MM.1S (cell line): Measurements from ENCODE around the gene AGTRAP.

ENCODE experiments used
- EZH2 ChIP-seq: fragments of 300-600 bp; sonication (generic); optimal IDR thresholded peaks from 2 replicates; pipeline ENCODE3; 2017; ENCODE audit warnings: low read depth, mild to moderate bottlenecking, antibody characterized with exemption, low read length, mixed read lengths
- TF ChIP-seq, protein P1 (sequence below): fragments of 300-600 bp; sonication (generic); IDR thresholded peaks from 2 replicates; pipeline ENCODE4 v1.5.1; 2016; ENCODE audit warnings: antibody characterized with exemption, low read length, mixed read lengths

- TF ChIP-seq, protein P1, sequence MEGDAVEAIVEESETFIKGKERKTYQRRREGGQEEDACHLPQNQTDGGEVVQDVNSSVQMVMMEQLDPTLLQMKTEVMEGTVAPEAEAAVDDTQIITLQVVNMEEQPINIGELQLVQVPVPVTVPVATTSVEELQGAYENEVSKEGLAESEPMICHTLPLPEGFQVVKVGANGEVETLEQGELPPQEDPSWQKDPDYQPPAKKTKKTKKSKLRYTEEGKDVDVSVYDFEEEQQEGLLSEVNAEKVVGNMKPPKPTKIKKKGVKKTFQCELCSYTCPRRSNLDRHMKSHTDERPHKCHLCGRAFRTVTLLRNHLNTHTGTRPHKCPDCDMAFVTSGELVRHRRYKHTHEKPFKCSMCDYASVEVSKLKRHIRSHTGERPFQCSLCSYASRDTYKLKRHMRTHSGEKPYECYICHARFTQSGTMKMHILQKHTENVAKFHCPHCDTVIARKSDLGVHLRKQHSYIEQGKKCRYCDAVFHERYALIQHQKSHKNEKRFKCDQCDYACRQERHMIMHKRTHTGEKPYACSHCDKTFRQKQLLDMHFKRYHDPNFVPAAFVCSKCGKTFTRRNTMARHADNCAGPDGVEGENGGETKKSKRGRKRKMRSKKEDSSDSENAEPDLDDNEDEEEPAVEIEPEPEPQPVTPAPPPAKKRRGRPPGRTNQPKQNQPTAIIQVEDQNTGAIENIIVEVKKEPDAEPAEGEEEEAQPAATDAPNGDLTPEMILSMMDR, result no peak
- TF ChIP-seq EZH2, result no peak
Observed at GRCh38 chr1:11752359-11753088, 16.6 kb downstream of the AGTRAP start.
